ENCODE measurements around the gene PCDHB15.

Gene PCDHB15

DNA sequence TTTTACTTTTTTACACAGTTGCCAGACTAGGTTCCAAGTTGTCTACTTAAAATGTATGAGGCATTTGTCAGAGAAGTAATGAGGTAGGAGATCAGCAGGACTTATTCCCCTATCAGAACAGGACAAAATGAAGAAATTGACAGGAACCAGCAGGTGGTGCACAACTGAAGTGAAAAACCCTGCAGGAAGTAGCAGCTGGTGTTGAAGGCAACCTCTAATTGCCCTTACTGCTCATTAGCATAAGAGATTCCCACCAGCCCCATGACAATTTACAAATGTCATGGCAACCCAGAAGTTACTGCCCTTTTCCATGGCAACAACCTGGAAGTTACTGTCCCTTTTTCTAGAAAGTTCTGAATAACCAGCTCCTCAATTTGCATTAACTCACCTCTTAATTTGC, 5.4 kb downstream of the PCDHB15 start:
- DNase-seq: no peak

DNA sequence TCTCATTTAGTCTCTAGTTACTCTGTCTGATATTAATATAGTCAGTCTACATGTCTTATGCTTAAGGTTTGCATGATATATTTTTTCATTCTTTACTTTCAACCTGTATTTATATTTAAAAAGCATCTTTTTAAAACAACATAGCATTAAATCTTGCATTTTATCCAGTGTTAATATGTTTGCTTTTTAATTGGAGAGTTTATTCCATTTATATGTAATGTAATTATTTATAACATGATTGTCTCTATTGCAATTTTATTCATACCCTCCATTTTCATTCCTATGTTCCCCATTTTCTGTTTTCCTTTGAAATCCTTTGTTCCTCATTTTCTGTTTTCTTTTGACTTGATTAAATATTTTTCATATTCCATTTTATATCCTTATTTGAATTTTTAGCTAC, 13.3 kb downstream of the PCDHB15 start:
- DNase-seq: no peak

DNA sequence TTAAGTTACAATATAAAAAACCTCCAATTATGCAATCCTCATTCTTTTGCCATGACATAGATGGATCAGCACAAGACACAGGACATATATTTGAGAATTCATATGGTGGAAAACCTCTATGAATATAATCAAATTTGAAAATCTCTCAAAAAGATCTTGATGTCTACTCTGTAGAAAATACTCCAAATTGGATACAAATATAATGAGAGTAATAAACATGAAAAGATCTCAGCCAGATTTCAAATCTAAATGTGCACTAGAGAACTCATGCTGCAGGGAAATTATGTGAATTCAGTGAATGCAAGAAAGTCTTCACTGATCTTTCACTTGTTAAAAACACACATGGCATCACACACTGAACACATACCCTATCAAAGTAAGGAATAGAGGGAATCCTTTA, 13.8 kb downstream of the PCDHB15 start:
- DNase-seq: no peak

DNA sequence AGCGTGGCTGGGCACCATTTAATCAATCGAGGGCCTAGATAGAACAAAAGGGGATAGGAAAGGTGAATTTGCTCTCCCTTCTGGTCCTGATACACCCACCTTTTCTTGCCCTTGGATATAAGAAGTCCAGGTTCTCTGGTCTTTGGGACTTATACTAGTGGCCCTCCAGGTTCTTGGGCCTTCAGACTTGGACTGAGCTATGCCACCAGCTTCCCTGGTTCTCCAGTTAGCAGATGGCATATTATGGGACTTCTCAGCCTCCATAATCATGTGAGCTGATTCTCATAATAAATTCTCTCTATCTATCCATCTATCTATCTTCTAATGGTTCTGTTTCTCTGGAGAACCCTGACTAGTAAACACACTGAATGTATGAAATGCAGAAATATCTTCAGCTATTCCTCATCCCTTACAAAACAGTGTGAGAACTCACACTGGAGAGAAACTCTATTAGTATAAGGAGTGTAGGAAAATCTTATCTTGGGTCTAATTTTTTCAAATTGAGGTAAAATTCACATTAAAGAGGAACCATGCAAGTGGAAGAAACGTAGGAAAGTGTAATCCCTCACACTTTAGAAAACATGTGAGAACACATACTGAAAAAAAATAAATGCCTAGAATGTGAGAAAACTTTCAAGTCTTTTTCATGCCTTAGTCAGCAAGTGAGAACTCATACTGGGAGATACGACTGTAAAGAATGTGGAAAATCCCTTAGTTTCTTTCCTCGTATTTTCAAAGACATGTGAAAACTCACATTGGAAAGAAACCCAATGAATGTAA, 15.5 kb downstream of the PCDHB15 start:
- no peak for DNase-seq

DNA sequence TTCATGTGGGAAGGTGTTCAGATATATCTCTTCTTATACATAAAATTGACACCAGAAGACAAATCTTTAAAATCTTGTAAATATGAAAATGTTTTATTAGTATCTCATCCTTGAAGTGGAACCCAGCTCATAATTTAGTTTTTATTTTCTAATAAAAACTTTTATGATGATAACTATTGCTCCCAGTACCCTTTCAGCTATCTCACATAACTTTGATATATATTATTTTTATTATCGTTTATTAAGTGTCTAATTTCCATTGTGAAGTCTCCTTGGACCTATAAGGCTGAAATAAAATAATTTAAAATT, 16.0 kb downstream of the PCDHB15 start:
- no peak for DNase-seq

DNA sequence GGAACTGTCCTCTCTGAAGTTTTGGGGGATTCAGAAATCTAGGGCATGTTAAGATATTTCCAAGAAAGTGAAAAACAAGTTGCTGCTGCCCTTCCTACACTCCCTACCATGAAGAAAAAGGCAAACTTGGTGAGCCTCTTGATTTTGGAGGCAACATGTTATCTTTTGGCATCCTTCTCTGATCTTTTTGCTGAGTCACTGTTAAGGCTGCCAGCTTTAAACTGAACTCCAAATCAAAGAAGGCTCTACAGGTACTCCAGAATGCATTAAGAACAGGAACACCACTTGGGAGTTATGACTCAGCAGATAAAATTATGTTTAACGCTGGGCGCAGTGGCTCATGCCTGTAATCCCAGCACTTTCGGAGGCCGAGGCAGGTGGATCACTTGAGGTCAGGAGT, 24.0 kb downstream of the PCDHB15 start:
- DNase-seq: no peak

DNA sequence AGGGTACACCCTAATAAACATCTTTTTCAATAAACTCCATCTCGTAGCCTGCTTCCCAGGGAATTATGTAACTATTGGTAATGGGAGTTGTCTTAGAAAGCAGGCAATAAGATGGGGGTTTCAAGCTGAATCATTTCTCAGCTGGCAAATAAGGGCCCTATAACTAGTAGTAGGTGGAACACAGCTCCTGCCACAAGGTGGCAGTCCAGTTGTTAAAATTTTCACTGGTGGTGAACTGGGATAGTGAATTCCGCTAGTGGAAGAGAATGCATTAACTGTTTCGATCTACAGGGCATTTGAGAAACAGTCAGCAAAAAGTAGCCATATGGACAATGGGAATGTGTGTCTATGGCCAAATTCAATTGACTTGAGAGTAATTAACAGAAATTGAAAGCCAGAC, 27.7 kb downstream of the PCDHB15 start:
- DNase-seq: no peak

DNA sequence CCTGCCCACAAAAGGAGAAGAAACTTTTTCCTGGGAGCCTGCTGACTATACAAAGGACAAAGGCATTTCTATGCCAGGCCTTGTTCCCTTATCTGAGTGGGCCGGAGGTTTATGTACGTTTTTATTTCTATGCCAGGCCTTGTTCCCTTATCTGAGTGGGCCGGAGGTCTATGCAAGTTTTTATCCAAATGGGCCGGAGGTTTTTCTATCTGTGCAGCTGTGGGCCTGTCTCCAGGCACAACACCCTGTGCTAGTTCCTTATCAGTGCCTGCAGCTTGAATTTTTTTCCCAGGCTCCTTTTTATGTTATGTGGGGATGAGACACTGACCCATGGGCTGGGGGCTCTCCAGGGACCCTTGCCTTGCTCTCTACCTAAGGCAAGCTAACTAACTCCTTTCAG, 53.2 kb downstream of the PCDHB15 start:
- no peak for DNase-seq
